Endothelial cell of umbilical vein (primary cell): Measurements from ENCODE around the gene OR52K2. TPM values are rescaled to one million over a fixed set of nuclear protein-coding genes. Genes with fewer than 3 reads are reported as not detected.

Source experiments
- BruUV-seq: library from RNA; stranded (reverse); fragments of 400-500 nt; replicated peaks from 2 replicates; lab custom pipeline; 2021; lab: Mats Ljungman, UMichigan
- CTCF ChIA-PET: fragments of 300-600, 350-600 bp; sonication (Branson Sonifier 250); formaldehyde crosslinking; loops from one replicate; lab custom pipeline; 2021; ENCODE audit warnings: antibody characterized with exemption, inconsistent platforms; lab: Charles Lee
- POLR2A ChIA-PET: fragments of 300-600, 350-600 bp; sonication (Branson Sonifier 250); formaldehyde crosslinking; loops from one replicate; lab custom pipeline; 2021; ENCODE audit warnings: antibody characterized with exemption, inconsistent platforms; lab: Charles Lee
- DNase-seq: peaks from one replicate; pipeline ENCODE4 v3.0.0-alpha.2; 2011; ENCODE audit warnings: low read depth, low spot score
- FAIRE-seq: peaks from 2 replicates; lab custom pipeline; 2011; peaks lifted over from hg19 to GRCh38; lab: Jason Lieb, UNC
- H2AFZ ChIP-seq: 2 replicates; pipeline ENCODE4 v1.6.0; 2012; ENCODE audit warnings: low read depth, low read length, control low read depth, inconsistent platforms
- H3K27ac ChIP-seq: 2 replicates; pipeline ENCODE4 v1.5.1; 2011; ENCODE audit warnings: low read depth, mild to moderate bottlenecking, control low read depth, low read length, moderate library complexity; ENCODE audit not compliant: insufficient read depth
- H3K27me3 ChIP-seq, 2 experiments: 2 replicates each; pipeline versions ENCODE4 v1.6.0 to v1.6.1; 2011; ENCODE audit warnings: low read length in 2 of 2, mixed read lengths in 1 of 2; ENCODE audit not compliant: control insufficient read depth in 2 of 2, insufficient read depth in 2 of 2
- H3K36me3 ChIP-seq, 2 experiments: 2 replicates in 1 of 2; 3 replicates in 1 of 2; pipeline ENCODE4 v1.5.1; 2011; ENCODE audit warnings: low read length in 2 of 2, mild to moderate bottlenecking in 1 of 2, moderate library complexity in 1 of 2; ENCODE audit not compliant: control insufficient read depth in 2 of 2, insufficient read depth in 2 of 2; ENCODE audit errors: extremely low read depth in 1 of 2
- H3K4me1 ChIP-seq: 3 replicates; pipeline ENCODE4 v1.5.1; 2011; ENCODE audit warnings: mild to moderate bottlenecking, low read length; ENCODE audit not compliant: control insufficient read depth, insufficient read depth; ENCODE audit errors: extremely low read depth
- H3K4me2 ChIP-seq: 2 replicates; pipeline ENCODE4 v1.6.1; 2011; ENCODE audit warnings: low read length, control low read depth, mixed read lengths; ENCODE audit not compliant: insufficient read depth
- H3K4me3 ChIP-seq, 3 experiments: fragments of 200-600 bp in 1 of 3; sonication (generic), shearing (Covaris generic) in 1 of 3; replicated peaks in 1 of 3; 2 replicates each; pipeline ENCODE4 v1.5.1; 2011 to 2016; ENCODE audit warnings: control low read depth in 3 of 3, low read length in 3 of 3, mild to moderate bottlenecking in 2 of 3, inconsistent platforms in 1 of 3, low read depth in 1 of 3, moderate library complexity in 1 of 3; ENCODE audit not compliant: insufficient read depth in 1 of 3
- H3K79me2 ChIP-seq: 2 replicates; pipeline ENCODE4 v1.6.0; 2012; ENCODE audit warnings: low read length, inconsistent platforms; ENCODE audit not compliant: control insufficient read depth, insufficient read depth
- H3K9ac ChIP-seq: replicated peaks from 2 replicates; pipeline ENCODE3; 2011; ENCODE audit warnings: low read length, control low read depth; ENCODE audit not compliant: insufficient read depth; ENCODE audit errors: extremely low read depth
- H3K9me1 ChIP-seq: replicated peaks from 3 replicates; pipeline ENCODE4 v1.6.0; 2011; ENCODE audit warnings: mild to moderate bottlenecking, low read length; ENCODE audit not compliant: control insufficient read depth, insufficient read depth; ENCODE audit errors: extremely low read depth
- H3K9me3 ChIP-seq: replicated peaks from 2 replicates; pipeline ENCODE4 v1.5.1; 2012; ENCODE audit warnings: low read length, inconsistent platforms; ENCODE audit not compliant: control insufficient read depth, insufficient read depth
- H4K20me1 ChIP-seq: replicated peaks from 2 replicates; pipeline ENCODE3; 2011; ENCODE audit warnings: mild to moderate bottlenecking, low read length; ENCODE audit not compliant: control insufficient read depth, insufficient read depth; ENCODE audit errors: extremely low read depth
- CTCF ChIP-seq, 2 donors: IDR thresholded peaks; 1 replicate in 1 of 2; 2 replicates in 1 of 2; pipeline ENCODE4 v1.5.1; 2011; ENCODE audit warnings: low read length in 2 of 2, mild to moderate bottlenecking in 2 of 2, moderate library complexity in 2 of 2, control low read depth in 1 of 2, inconsistent platforms in 1 of 2, low read depth in 1 of 2; ENCODE audit not compliant: insufficient read depth in 1 of 2; ENCODE audit errors: extremely low read depth in 1 of 2
- EZH2 ChIP-seq: IDR thresholded peaks from 2 replicates; pipeline ENCODE4 v1.6.1; 2012; ENCODE audit warnings: borderline replicate concordance, low read depth, mild to moderate bottlenecking, moderate library complexity, low read length, inconsistent platforms; ENCODE audit not compliant: severe bottlenecking
- FOS ChIP-seq: IDR thresholded peaks from 2 replicates; pipeline ENCODE4 v1.6.1; 2011; ENCODE audit warnings: mild to moderate bottlenecking, low read length, moderate library complexity, borderline replicate concordance; ENCODE audit not compliant: insufficient read depth
- GATA2 ChIP-seq: IDR thresholded peaks from 2 replicates; pipeline ENCODE4 v1.7.0; 2011; ENCODE audit warnings: low read depth, mild to moderate bottlenecking, moderate library complexity, mixed read lengths, low read length; ENCODE audit not compliant: insufficient read length, insufficient read depth
- JUN ChIP-seq: IDR thresholded peaks from 2 replicates; pipeline ENCODE4 v1.6.1; 2011; ENCODE audit warnings: borderline replicate concordance, low read depth; ENCODE audit not compliant: insufficient read length, insufficient read depth
- MAX ChIP-seq: IDR thresholded peaks from 2 replicates; pipeline ENCODE4 v1.6.1; 2011; ENCODE audit not compliant: insufficient read depth, insufficient read length
- POLR2A ChIP-seq: IDR thresholded peaks from 2 replicates; pipeline ENCODE4 v1.6.1; 2012; ENCODE audit warnings: low read depth, mild to moderate bottlenecking, control low read depth, low read length
- POLR2AphosphoS5 ChIP-seq: IDR thresholded peaks from 2 replicates; pipeline ENCODE4 v1.6.1; 2012; ENCODE audit warnings: low read depth, mild to moderate bottlenecking, control low read depth, low read length, moderate library complexity; ENCODE audit not compliant: insufficient read depth
- dilution Hi-C: fragments of 300-500 bp; cut with MboI; formaldehyde crosslinking; loops from one replicate; pipeline ENCODE4 v1.15.0; 2019; ENCODE audit warnings: low sequenced_read_pairs; ENCODE audit not compliant: extremely low pct_ligation_motif_present
- intact Hi-C: fragments of 100-400 bp; cut with micrococcal nuclease; formaldehyde crosslinking; loops from one replicate; pipeline ENCODE4 v1.10.0; 2022
- polyA plus RNA-seq, 4 experiments: library from polyadenylated mRNA; depleted of rRNA in 3 of 4; stranded (reverse) in 3 of 4; unstranded in 1 of 4; fragments of >200 nt; gene quantifications; 2 replicates each; pipeline versions ENCODE4 v1.2.1 to v1.2.3, GENCODE V29; 2011 to 2012; ENCODE audit warnings: missing spikeins in 1 of 4
- total RNA-seq: library from RNA; stranded (reverse); gene quantifications from 2 replicates; pipeline ENCODE4 v1.2.3, GENCODE V29; 2021

OR52K2 gene
- total and polyA plus RNA-seq, 2 donors (not counting 3 experiments of a cell fraction or from before 2014, with no cell fraction given): not detected

- no peak for TF ChIP-seq POLR2AphosphoS5
- no peak for TF ChIP-seq MAX
- TF ChIP-seq JUN: no peak
- no peak for TF ChIP-seq CTCF (IDR thresholded peaks at IDR 0.05; ENCODE audit: extremely low read depth in 1 of 2, insufficient read depth in 1 of 2, low read depth in 1 of 2, low read length in 2 of 2)
- TF ChIP-seq FOS: no peak
- no peak for TF ChIP-seq EZH2
- TF ChIP-seq POLR2A: no peak
- no peak for TF ChIP-seq GATA2
- no peak overlapping the region for H3K9ac ChIP-seq
- H3K79me2 ChIP-seq: no peaks in the 10 kb centered on the region
- no peaks in the 10 kb centered on the region for H3K9me1 ChIP-seq
- H3K27me3 ChIP-seq: no peaks in the 10 kb centered on the region
- BruUV-seq: no TSS peak
- DNase-seq (no peak), FAIRE-seq (no peak)
- no peak overlapping the region for H3K4me2 ChIP-seq
- dilution Hi-C loops (no loop called here), intact Hi-C loops (no loop called here)
- H3K9me3 ChIP-seq: no peaks in the 10 kb centered on the region
- no peak overlapping the region for H3K4me3 ChIP-seq
- POLR2A ChIA-PET: no interaction called here
- no peaks in the 10 kb centered on the region for H3K36me3 ChIP-seq
- H3K27ac ChIP-seq: no peak overlapping the region
- H4K20me1 ChIP-seq: no peaks in the 10 kb centered on the region
- CTCF ChIA-PET: no interaction called here
- H2AFZ ChIP-seq: no peak overlapping the region
- H3K4me1 ChIP-seq: no peaks in the 10 kb centered on the region
Measured at GRCh38 chr11:4454021-4454420, 4.9 kb downstream of the OR52K2 start.
